Caco-2 (cell line): Measurements from ENCODE around the gene GPR26. TPM values are rescaled to one million over a fixed set of nuclear protein-coding genes. Genes with fewer than 3 reads are reported as not detected.

Experiments used
- Bru-seq: library from RNA; stranded (reverse); fragments of 400-500 nt; gene quantifications from one replicate; lab custom pipeline; 2021; lab: Mats Ljungman, UMichigan
- BruChase-seq, 2 experiments: library from RNA; stranded (reverse); fragments of 400-500 nt; gene quantifications; one replicate each; lab custom pipeline; 2021; lab: Mats Ljungman, UMichigan
- BruUV-seq: library from RNA; stranded (reverse); fragments of 400-500 nt; replicated peaks from 2 replicates; lab custom pipeline; 2021; lab: Mats Ljungman, UMichigan
- CTCF ChIA-PET: fragments of 300-600 bp; sonication (Branson Sonifier 250); formaldehyde crosslinking; loops from one replicate; lab custom pipeline; 2022; ENCODE audit warnings: antibody characterized with exemption; lab: Charles Lee
- POLR2A ChIA-PET: fragments of 300-600 bp; sonication (Branson Sonifier 250); formaldehyde crosslinking; loops from one replicate; lab custom pipeline; 2022; ENCODE audit warnings: antibody characterized with exemption; lab: Charles Lee
- DNase-seq, 2 experiments: peaks; one replicate each; pipeline versions ENCODE4 v3.0.0 to v3.0.0-alpha.2; 2020 to 2022
- H3K27me3 ChIP-seq: replicated peaks from 2 replicates; pipeline ENCODE4 v1.6.0; 2011; ENCODE audit warnings: low read length; ENCODE audit not compliant: control insufficient read depth, insufficient read depth
- H3K36me3 ChIP-seq: 2 replicates; pipeline ENCODE4 v1.5.1; 2011; ENCODE audit warnings: low read length; ENCODE audit not compliant: control insufficient read depth, insufficient read depth
- H3K4me1 ChIP-seq: fragments of 250-450 bp; sonication (Bioruptor Pico); 2 replicates; pipeline ENCODE4 v1.5.1; 2020; ENCODE audit warnings: mild to moderate bottlenecking
- H3K4me3 ChIP-seq: 2 replicates; pipeline ENCODE4 v1.5.1; 2011; ENCODE audit warnings: low read depth, mild to moderate bottlenecking, control low read depth, low read length
- H3K9me3 ChIP-seq: fragments of 250-450 bp; sonication (Bioruptor Pico); 2 replicates; pipeline ENCODE4 v1.5.1; 2020; ENCODE audit warnings: mild to moderate bottlenecking, moderate library complexity
- H3K27ac Mint-ChIP-seq: one replicate; pipeline ENCODE4 v1.8.0; 2022; ENCODE audit warnings: mixed read lengths; ENCODE audit not compliant: unreplicated experiment
- H3K27me3 Mint-ChIP-seq: one replicate; pipeline ENCODE4 v1.8.0; 2022; ENCODE audit warnings: mixed read lengths; ENCODE audit not compliant: insufficient read depth, unreplicated experiment
- H3K36me3 Mint-ChIP-seq: one replicate; pipeline ENCODE4 v1.8.0; 2022; ENCODE audit warnings: mild to moderate bottlenecking, mixed read lengths; ENCODE audit not compliant: insufficient read depth, unreplicated experiment
- H3K4me1 Mint-ChIP-seq: one replicate; pipeline ENCODE4 v1.8.0; 2022; ENCODE audit warnings: low read depth, mixed read lengths; ENCODE audit not compliant: unreplicated experiment
- H3K4me3 Mint-ChIP-seq: one replicate; pipeline ENCODE4 v1.8.0; 2022; ENCODE audit warnings: mild to moderate bottlenecking, moderate library complexity, mixed read lengths; ENCODE audit not compliant: unreplicated experiment
- H3K9me3 Mint-ChIP-seq: one replicate; pipeline ENCODE4 v1.8.0; 2022; ENCODE audit warnings: mixed read lengths; ENCODE audit not compliant: unreplicated experiment
- CTCF ChIP-seq, 2 experiments: fragments of 200-600 bp in 1 of 2; IDR thresholded peaks; 1 replicate in 1 of 2; 2 replicates in 1 of 2; pipeline versions ENCODE4 v1.5.1 to v1.8.0; 2011 to 2022; ENCODE audit warnings: antibody characterized with exemption in 1 of 2, control low read depth in 1 of 2, inconsistent platforms in 1 of 2, low read depth in 1 of 2, low read length in 1 of 2, mild to moderate bottlenecking in 1 of 2, moderate library complexity in 1 of 2; ENCODE audit not compliant: insufficient read depth in 1 of 2, severe bottlenecking in 1 of 2, unreplicated experiment in 1 of 2
- intact Hi-C: fragments of 100-400 bp; cut with micrococcal nuclease; formaldehyde crosslinking; loops from one replicate; pipeline ENCODE4 v1.10.0; 2022; ENCODE audit not compliant: unreplicated experiment
- long read RNA-seq: library from polyadenylated mRNA; stranded (forward); transcript quantifications from one replicate; pipeline ENCODE4 v2.0.0, GENCODE V29; 2022
- total RNA-seq: library from RNA; stranded (reverse); gene quantifications from 2 replicates; pipeline ENCODE4 v1.2.3, GENCODE V29; 2022

GPR26 gene, protein sequence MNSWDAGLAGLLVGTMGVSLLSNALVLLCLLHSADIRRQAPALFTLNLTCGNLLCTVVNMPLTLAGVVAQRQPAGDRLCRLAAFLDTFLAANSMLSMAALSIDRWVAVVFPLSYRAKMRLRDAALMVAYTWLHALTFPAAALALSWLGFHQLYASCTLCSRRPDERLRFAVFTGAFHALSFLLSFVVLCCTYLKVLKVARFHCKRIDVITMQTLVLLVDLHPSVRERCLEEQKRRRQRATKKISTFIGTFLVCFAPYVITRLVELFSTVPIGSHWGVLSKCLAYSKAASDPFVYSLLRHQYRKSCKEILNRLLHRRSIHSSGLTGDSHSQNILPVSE
- total RNA-seq, result not detected in 2 replicates
- Bru-seq, nascent RNA, result not detected
- not detected for BruChase-seq, experiment 1, labeled RNA remaining after a 2-hour chase
- BruChase-seq, experiment 2, labeled RNA remaining after a 6-hour chase, result not detected
- long read RNA-seq, result 0 reads

- Mint-ChIP-seq H3K4me1 (no peaks in the 10 kb centered on the region), H3K4me3 (no peak within 1 kb of the TSS), H3K27ac (no peak within 1 kb of the TSS), H3K27me3 (peaks cover 7% of the 10 kb centered on the region), H3K36me3 (no peaks in the 10 kb centered on the region), H3K9me3 (no peaks in the 10 kb centered on the region)
- H3K4me3 ChIP-seq, result no peak within 1 kb of the TSS
- intact Hi-C loops, result no loop called here
- H3K9me3 ChIP-seq, result no peaks in the 10 kb centered on the region
- ChIA-PET CTCF (no interaction called here), POLR2A (no interaction called here)
- H3K27me3 ChIP-seq, result no peaks in the 10 kb centered on the region
- no peak for TF ChIP-seq CTCF (IDR thresholded peaks at IDR 0.05; ENCODE audit: insufficient read depth in 1 of 2, low read depth in 1 of 2, low read length in 1 of 2, severe bottlenecking in 1 of 2, unreplicated experiment in 1 of 2)
- H3K4me1 ChIP-seq, result no peaks in the 10 kb centered on the region
- no TSS peak for BruUV-seq
- H3K36me3 ChIP-seq, result no peaks in the 10 kb centered on the region
- DNase-seq, result no peak
Observed at GRCh38 chr10:123666318-123667236, at the start of gene GPR26. Gene GPR26, plus strand, starts transcription at chr10:123666355. Its CDS starts 53 bp downstream, at chr10:123666408.

DNA sequence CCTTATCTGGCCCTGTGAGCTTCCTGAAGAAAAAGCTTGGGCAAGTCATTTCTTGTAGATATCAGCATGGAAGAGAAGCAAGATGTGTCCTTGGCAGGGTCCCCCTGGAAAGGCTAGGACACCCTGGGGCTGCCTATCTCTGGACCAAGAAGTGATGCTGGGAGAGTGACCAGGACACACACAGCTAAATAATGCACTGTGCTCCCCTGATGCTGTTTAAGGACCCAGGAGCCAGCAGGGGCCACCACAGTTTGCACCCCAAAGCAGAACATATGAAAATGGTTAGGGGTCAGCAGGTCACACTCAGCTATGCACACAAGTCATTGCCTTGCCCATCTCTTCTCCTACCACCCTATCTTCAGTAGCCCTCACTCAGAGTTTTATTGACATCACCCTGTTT, 47.9 kb upstream of the GPR26 start:
- H3K9me3 ChIP-seq, result no peaks in the 10 kb centered on the region
- H3K4me3 ChIP-seq, result no peak overlapping the region
- Mint-ChIP-seq H3K27me3 (peaks cover 10% of the 10 kb centered on the region), H3K27ac (no peak overlapping the region), H3K36me3 (no peaks in the 10 kb centered on the region), H3K4me3 (no peak overlapping the region), H3K9me3 (no peaks in the 10 kb centered on the region), H3K4me1 (no peaks in the 10 kb centered on the region)
- TF ChIP-seq CTCF (IDR thresholded peaks at IDR 0.05; ENCODE audit: insufficient read depth in 1 of 2, low read depth in 1 of 2, low read length in 1 of 2, severe bottlenecking in 1 of 2, unreplicated experiment in 1 of 2), result no peak
- H3K36me3 ChIP-seq, result no peaks in the 10 kb centered on the region
- no peak for DNase-seq
- POLR2A ChIA-PET, result no interaction called here
- H3K4me1 ChIP-seq, result no peaks in the 10 kb centered on the region
- no TSS peak for BruUV-seq
- no peaks in the 10 kb centered on the region for H3K27me3 ChIP-seq
- intact Hi-C loops, result no loop called here
- CTCF ChIA-PET, result no interaction called here
